ENCODE measurements around the gene RGR.

Gene RGR

GRCh38 chr10:84205853-84206525 lies 38.9 kb upstream of the RGR start:
- no peak for DNase-seq (ENCODE audit: low read depth, low spot score)
- TF ChIP-seq CTCF (IDR thresholded peaks at IDR 0.05; ENCODE audit: low read depth, low read length) = no peak
- H3K4me3 ChIP-seq (ENCODE audit: low read depth, low read length) = no peak overlapping the region
- in situ Hi-C loops (cut with HindIII; ENCODE audit: low sequenced_read_pairs) = no loop called here

- H3K4me3 ChIP-seq (ENCODE audit: low read depth, low read length) = no peak overlapping the region
- DNase-seq (ENCODE audit: low read depth, low spot score) = no peak
- TF ChIP-seq CTCF (IDR thresholded peaks at IDR 0.05; ENCODE audit: low read depth, low read length) = no peak
- in situ Hi-C loops (cut with HindIII; ENCODE audit: low sequenced_read_pairs) = no loop called here
Measured at GRCh38 chr10:84208023-84208422, 36.8 kb upstream of the RGR start.

GRCh38 chr10:84211566-84211965 lies 33.3 kb upstream of the RGR start:
- TF ChIP-seq CTCF (IDR thresholded peaks at IDR 0.05; ENCODE audit: low read depth, low read length) = no peak
- no peak for DNase-seq (ENCODE audit: low read depth, low spot score)
- in situ Hi-C loops (cut with HindIII; ENCODE audit: low sequenced_read_pairs) = no loop called here

GRCh38 chr10:84212014-84212413 lies 32.8 kb upstream of the RGR start:
- H3K4me3 ChIP-seq (ENCODE audit: low read depth, low read length) = no peak overlapping the region
- DNase-seq (ENCODE audit: low read depth, low spot score) = no peak
- in situ Hi-C loops (cut with HindIII; ENCODE audit: low sequenced_read_pairs) = no loop called here
- TF ChIP-seq CTCF (IDR thresholded peaks at IDR 0.05; ENCODE audit: low read depth, low read length) = no peak

More at GRCh38 chr10:84211566-84211965, 33.3 kb upstream of the RGR start:
- H3K4me3 ChIP-seq (ENCODE audit: low read depth, low read length) = no peak overlapping the region

- no peak overlapping the region for H3K4me3 ChIP-seq (ENCODE audit: low read depth, low read length)
- in situ Hi-C loops (cut with HindIII; ENCODE audit: low sequenced_read_pairs) = no loop called here
- DNase-seq (ENCODE audit: low read depth, low spot score) = no peak
- TF ChIP-seq CTCF (IDR thresholded peaks at IDR 0.05; ENCODE audit: low read depth, low read length) = no peak
Measured at GRCh38 chr10:84213076-84213475, 31.8 kb upstream of the RGR start.

GRCh38 chr10:84214046-84214572 lies 30.7 kb upstream of the RGR start:
- H3K4me3 ChIP-seq (ENCODE audit: low read depth, low read length) = no peak overlapping the region
- no peak for TF ChIP-seq CTCF (IDR thresholded peaks at IDR 0.05; ENCODE audit: low read depth, low read length)
- in situ Hi-C loops (cut with HindIII; ENCODE audit: low sequenced_read_pairs) = no loop called here
- DNase-seq (ENCODE audit: low read depth, low spot score) = no peak
